ENCODE results near the gene SLC50A1. TPM values are rescaled to one million over a fixed set of nuclear protein-coding genes. Genes with fewer than 3 reads are reported as not detected.

Gene SLC50A1
- total and polyA plus RNA-seq, 9 of the 15 experiments (the other 6 are each of a cell fraction or from before 2014, with no cell fraction given): 46.5 to 132 (median 91.9) TPM

- TF ChIP-seq PKNOX1 (IDR thresholded peaks at IDR 0.05): peak; percentile 59
- no peak for TF ChIP-seq HMBOX1 (IDR thresholded peaks at IDR 0.05)
- no peak for TF ChIP-seq STAT5B (CRISPR knock-in tag; IDR thresholded peaks at IDR 0.05)
- TF ChIP-seq TAF9B (IDR thresholded peaks at IDR 0.05; ENCODE audit: partially characterized antibody): no peak
- no peak for TF ChIP-seq ZNF445 (CRISPR knock-in tag; IDR thresholded peaks at IDR 0.05; ENCODE audit: low read depth)
- peak in 1 of 3 experiments; percentile 15 for TF ChIP-seq YY1 (IDR thresholded peaks at IDR 0.05; ENCODE audit: borderline replicate concordance in 1 of 3, control insufficient read depth in 1 of 3, extremely low read depth in 1 of 3, insufficient read depth in 3 of 3, insufficient read length in 1 of 3, insufficient replicate concordance in 2 of 3, low read depth in 1 of 3, low read length in 2 of 3)
- TF ChIP-seq HMGN3 (IDR thresholded peaks at IDR 0.05; ENCODE audit: borderline replicate concordance, extremely low read depth, insufficient read length, low read depth, low read length): peak; percentile 35
- TF ChIP-seq SNAPC5 (CRISPR knock-in tag; IDR thresholded peaks at IDR 0.05): no peak
- TF ChIP-seq IRF1 (CRISPR knock-in tag; IDR thresholded peaks at IDR 0.05; ENCODE audit: borderline replicate concordance): no peak
- TF ChIP-seq TBP (optimal IDR thresholded peaks at IDR 0.05; ENCODE audit: low read depth, low read length): peak; percentile 12
- peak in 1 of 2 experiments; percentile 44; a peak in 2 of 4 replicates for TF ChIP-seq NRF1 (conservative IDR thresholded peaks at IDR 0.05 in 1 of 2, IDR thresholded peaks at IDR 0.05 in 1 of 2)
- TF ChIP-seq ZKSCAN1 (IDR thresholded peaks at IDR 0.05; ENCODE audit: low read depth, low read length): no peak
- no peak for TF ChIP-seq ILF3 (IDR thresholded peaks at IDR 0.05; ENCODE audit: borderline replicate concordance)
- TF ChIP-seq RFX5 (IDR thresholded peaks at IDR 0.05; ENCODE audit: low read depth, low read length): no peak
- TF ChIP-seq SAFB (IDR thresholded peaks at IDR 0.05; ENCODE audit: borderline replicate concordance, low read depth, low read length): peak; percentile 75; the same call in 1 of the 2 replicates
- peak; percentile 55 for TF ChIP-seq L3MBTL2 (IDR thresholded peaks at IDR 0.05)
- TF ChIP-seq SMARCE1 (IDR thresholded peaks at IDR 0.05): peak; percentile 22; the same call in 1 of the 2 replicates
- no peak for TF ChIP-seq RNF2 (IDR thresholded peaks at IDR 0.05)
- TF ChIP-seq TAF1 (IDR thresholded peaks at IDR 0.05; ENCODE audit: control insufficient read depth, extremely low read depth, insufficient read depth, low read length, severe bottlenecking): peak; percentile 33
Measured at GRCh38 chr1:155127105-155127966, 8.3 kb upstream of the SLC50A1 start, which contains the start of gene EFNA1 (continued).

All from K562 (cell line).